ENCODE data around the gene STT3B. TPM values are rescaled to one million over a fixed set of nuclear protein-coding genes. Genes with fewer than 3 reads are reported as not detected.

STT3B gene
- total and polyA plus RNA-seq, 2 of the 13 experiments (the other 11 are each of a cell fraction or from before 2014, with no cell fraction given) = 85.0 to 205 TPM

DNA sequence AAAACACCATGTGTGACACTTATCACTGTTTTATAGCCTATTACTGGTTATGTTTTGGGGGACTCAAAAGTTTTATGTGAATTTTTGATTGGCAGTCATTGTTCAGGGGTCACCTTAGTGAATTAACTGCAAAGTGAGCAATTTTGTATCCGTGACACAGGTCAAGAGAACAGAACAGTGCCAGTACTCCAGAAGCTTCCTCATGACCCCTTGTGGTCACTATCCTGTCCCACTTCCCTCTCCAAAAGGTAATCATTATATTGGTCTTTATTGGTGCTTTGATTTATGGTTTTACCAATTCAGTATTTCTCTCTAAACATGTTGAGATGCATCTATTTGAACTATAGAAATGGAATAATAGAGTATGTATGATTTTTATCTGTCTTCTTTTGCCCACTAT, 107.1 kb downstream of the STT3B start:
- DNase-seq (ENCODE audit: low spot score) (no peak), ATAC-seq (peak; percentile 39; the same call in 1 of the 3 replicates), FAIRE-seq (no peak)
- WGBS (ENCODE audit: low lambda C conversion rate) = 100% methylated on average over 1 of the region's 1 CpG
- Histone ChIP-seq H3K36me3 (replicated peaks in 1 of 2; ENCODE audit: control insufficient read depth in 1 of 2, insufficient read depth in 2 of 2, low read length in 2 of 2) (no peaks in the 10 kb centered on the region; a peak in 1 of 5 replicates), H3K27me3 (ENCODE audit: control insufficient read depth in 1 of 2, insufficient read depth in 2 of 2, low read length in 2 of 2) (no peaks in the 10 kb centered on the region), H4K20me1 (ENCODE audit: insufficient read depth, low read length) (no peaks in the 10 kb centered on the region), H3K27ac (ENCODE audit: extremely low read length, insufficient read depth, low read length) (no peak overlapping the region), H3K9me3 (ENCODE audit: low read length) (no peaks in the 10 kb centered on the region), H3K79me2 (ENCODE audit: insufficient read depth, low read length) (no peaks in the 10 kb centered on the region), H3K4me2 (ENCODE audit: low read depth, low read length) (no peak overlapping the region), H3K4me3 (replicated peaks in 1 of 3; ENCODE audit: insufficient read depth in 1 of 3, low read depth in 2 of 3, low read length in 3 of 3) (no peak overlapping the region), H2AFZ (ENCODE audit: low read length) (no peak overlapping the region), H3K9ac (ENCODE audit: insufficient read depth, low read depth, low read length) (no peak overlapping the region), H3K4me1 (ENCODE audit: insufficient read depth, low read length) (peaks cover 26% of the 10 kb centered on the region)
- CTCF ChIA-PET (ENCODE audit: low intra/inter-chr PET ratio, low total read pairs) = no interaction called here
- in situ Hi-C loops (cut with HindIII; ENCODE audit: extremely low pct_ligation_motif_present, low pct_unique_long_range_greater_than_20kb) (no loop called here), intact Hi-C loops (cut with micrococcal nuclease; ENCODE audit: unreplicated experiment) (no loop called here)
- BruUV-seq (replicated peaks) = no TSS peak
- POLR2A ChIA-PET = no interaction called here
- TF ChIP-seq SP1 (IDR thresholded peaks at IDR 0.05) (no peak), SP1 (CRISPR knock-in tag; IDR thresholded peaks at IDR 0.05) (no peak), ZNF138 (CRISPR knock-in tag; IDR thresholded peaks at IDR 0.05; ENCODE audit: low read depth) (no peak), ZNF572 (CRISPR knock-in tag; IDR thresholded peaks at IDR 0.05) (no peak), HNF4A (CRISPR knock-in tag; IDR thresholded peaks at IDR 0.05) (no peak), HIVEP1 (CRISPR knock-in tag; IDR thresholded peaks at IDR 0.05) (no peak), ZNF577 (CRISPR knock-in tag; IDR thresholded peaks at IDR 0.05; ENCODE audit: borderline replicate concordance, low read depth) (no peak), ZNF883 (CRISPR knock-in tag; IDR thresholded peaks at IDR 0.05; ENCODE audit: not compliant biosample characterization) (no peak), ZNF75D (CRISPR knock-in tag; IDR thresholded peaks at IDR 0.05; ENCODE audit: borderline replicate concordance) (no peak), ZNF780A (CRISPR knock-in tag; IDR thresholded peaks at IDR 0.05) (no peak), ZFP90 (CRISPR knock-in tag; IDR thresholded peaks at IDR 0.05; ENCODE audit: borderline replicate concordance) (no peak), TEAD3 (CRISPR knock-in tag; optimal IDR thresholded peaks at IDR 0.05; ENCODE audit: borderline replicate concordance) (no peak), ARID2 (CRISPR knock-in tag; IDR thresholded peaks at IDR 0.05; ENCODE audit: borderline replicate concordance) (no peak)
- TF ChIP-seq, protein P1, sequence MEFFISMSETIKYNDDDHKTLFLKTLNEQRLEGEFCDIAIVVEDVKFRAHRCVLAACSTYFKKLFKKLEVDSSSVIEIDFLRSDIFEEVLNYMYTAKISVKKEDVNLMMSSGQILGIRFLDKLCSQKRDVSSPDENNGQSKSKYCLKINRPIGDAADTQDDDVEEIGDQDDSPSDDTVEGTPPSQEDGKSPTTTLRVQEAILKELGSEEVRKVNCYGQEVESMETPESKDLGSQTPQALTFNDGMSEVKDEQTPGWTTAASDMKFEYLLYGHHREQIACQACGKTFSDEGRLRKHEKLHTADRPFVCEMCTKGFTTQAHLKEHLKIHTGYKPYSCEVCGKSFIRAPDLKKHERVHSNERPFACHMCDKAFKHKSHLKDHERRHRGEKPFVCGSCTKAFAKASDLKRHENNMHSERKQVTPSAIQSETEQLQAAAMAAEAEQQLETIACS (CRISPR knock-in tag; IDR thresholded peaks at IDR 0.05) = no peak
- TF ChIP-seq, protein P2, sequence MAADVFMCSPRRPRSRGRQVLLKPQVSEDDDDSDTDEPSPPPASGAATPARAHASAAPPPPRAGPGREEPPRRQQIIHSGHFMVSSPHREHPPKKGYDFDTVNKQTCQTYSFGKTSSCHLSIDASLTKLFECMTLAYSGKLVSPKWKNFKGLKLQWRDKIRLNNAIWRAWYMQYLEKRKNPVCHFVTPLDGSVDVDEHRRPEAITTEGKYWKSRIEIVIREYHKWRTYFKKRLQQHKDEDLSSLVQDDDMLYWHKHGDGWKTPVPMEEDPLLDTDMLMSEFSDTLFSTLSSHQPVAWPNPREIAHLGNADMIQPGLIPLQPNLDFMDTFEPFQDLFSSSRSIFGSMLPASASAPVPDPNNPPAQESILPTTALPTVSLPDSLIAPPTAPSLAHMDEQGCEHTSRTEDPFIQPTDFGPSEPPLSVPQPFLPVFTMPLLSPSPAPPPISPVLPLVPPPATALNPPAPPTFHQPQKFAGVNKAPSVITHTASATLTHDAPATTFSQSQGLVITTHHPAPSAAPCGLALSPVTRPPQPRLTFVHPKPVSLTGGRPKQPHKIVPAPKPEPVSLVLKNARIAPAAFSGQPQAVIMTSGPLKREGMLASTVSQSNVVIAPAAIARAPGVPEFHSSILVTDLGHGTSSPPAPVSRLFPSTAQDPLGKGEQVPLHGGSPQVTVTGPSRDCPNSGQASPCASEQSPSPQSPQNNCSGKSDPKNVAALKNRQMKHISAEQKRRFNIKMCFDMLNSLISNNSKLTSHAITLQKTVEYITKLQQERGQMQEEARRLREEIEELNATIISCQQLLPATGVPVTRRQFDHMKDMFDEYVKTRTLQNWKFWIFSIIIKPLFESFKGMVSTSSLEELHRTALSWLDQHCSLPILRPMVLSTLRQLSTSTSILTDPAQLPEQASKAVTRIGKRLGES (CRISPR knock-in tag; IDR thresholded peaks at IDR 0.05; ENCODE audit: borderline replicate concordance) = no peak
- TF ChIP-seq, protein P3, sequence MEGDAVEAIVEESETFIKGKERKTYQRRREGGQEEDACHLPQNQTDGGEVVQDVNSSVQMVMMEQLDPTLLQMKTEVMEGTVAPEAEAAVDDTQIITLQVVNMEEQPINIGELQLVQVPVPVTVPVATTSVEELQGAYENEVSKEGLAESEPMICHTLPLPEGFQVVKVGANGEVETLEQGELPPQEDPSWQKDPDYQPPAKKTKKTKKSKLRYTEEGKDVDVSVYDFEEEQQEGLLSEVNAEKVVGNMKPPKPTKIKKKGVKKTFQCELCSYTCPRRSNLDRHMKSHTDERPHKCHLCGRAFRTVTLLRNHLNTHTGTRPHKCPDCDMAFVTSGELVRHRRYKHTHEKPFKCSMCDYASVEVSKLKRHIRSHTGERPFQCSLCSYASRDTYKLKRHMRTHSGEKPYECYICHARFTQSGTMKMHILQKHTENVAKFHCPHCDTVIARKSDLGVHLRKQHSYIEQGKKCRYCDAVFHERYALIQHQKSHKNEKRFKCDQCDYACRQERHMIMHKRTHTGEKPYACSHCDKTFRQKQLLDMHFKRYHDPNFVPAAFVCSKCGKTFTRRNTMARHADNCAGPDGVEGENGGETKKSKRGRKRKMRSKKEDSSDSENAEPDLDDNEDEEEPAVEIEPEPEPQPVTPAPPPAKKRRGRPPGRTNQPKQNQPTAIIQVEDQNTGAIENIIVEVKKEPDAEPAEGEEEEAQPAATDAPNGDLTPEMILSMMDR (CRISPR knock-in tag; IDR thresholded peaks at IDR 0.05) = no peak
- TF ChIP-seq, protein P4, sequence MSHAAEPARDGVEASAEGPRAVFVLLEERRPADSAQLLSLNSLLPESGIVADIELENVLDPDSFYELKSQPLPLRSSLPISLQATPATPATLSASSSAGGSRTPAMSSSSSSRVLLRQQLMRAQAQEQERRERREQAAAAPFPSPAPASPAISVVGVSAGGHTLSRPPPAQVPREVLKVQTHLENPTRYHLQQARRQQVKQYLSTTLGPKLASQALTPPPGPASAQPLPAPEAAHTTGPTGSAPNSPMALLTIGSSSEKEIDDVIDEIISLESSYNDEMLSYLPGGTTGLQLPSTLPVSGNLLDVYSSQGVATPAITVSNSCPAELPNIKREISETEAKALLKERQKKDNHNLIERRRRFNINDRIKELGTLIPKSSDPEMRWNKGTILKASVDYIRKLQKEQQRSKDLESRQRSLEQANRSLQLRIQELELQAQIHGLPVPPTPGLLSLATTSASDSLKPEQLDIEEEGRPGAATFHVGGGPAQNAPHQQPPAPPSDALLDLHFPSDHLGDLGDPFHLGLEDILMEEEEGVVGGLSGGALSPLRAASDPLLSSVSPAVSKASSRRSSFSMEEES (CRISPR knock-in tag; IDR thresholded peaks at IDR 0.05) = no peak
- TF ChIP-seq, protein P5, sequence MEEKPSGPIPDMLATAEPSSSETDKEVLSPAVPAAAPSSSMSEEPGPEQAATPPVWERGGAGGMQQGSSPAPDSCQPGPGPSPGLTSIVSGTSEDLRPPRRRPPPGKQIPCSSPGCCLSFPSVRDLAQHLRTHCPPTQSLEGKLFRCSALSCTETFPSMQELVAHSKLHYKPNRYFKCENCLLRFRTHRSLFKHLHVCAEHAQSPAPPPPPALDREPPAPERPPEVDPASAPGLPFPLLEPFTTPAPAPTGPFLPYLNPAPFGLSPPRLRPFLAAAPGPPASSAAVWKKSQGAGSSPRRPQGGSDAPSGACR (CRISPR knock-in tag; IDR thresholded peaks at IDR 0.05) = no peak
